NT2/D1 (cell line): Measurements from ENCODE around the gene VCP.

ENCODE experiments used
- DNase-seq: peaks from one replicate; pipeline ENCODE4 v3.0.0-alpha.2; 2011; ENCODE audit warnings: low read depth, low spot score
- H3K27me3 ChIP-seq: 2 replicates; pipeline ENCODE4 v1.6.0; 2011; ENCODE audit warnings: mild to moderate bottlenecking; ENCODE audit not compliant: insufficient read length, insufficient read depth
- H3K36me3 ChIP-seq: 2 replicates; pipeline ENCODE4 v1.6.1; 2011; ENCODE audit warnings: mild to moderate bottlenecking, low read length, mixed read lengths; ENCODE audit not compliant: insufficient read depth, insufficient read length
- H3K4me1 ChIP-seq: 2 replicates; pipeline ENCODE4 v1.5.1; 2011; ENCODE audit not compliant: insufficient read depth, insufficient read length
- H3K4me3 ChIP-seq: 2 replicates; pipeline ENCODE4 v1.5.1; 2011; ENCODE audit warnings: low read depth; ENCODE audit not compliant: insufficient read length
- H3K9ac ChIP-seq: 2 replicates; pipeline ENCODE4 v1.6.0; 2011; ENCODE audit warnings: low read depth; ENCODE audit not compliant: insufficient read length
- H3K9me3 ChIP-seq: 2 replicates; pipeline ENCODE4 v1.5.1; 2011; ENCODE audit warnings: mild to moderate bottlenecking, low read length; ENCODE audit not compliant: insufficient read depth
- SUZ12 ChIP-seq: IDR thresholded peaks from 2 replicates; pipeline ENCODE4 v1.6.1; 2011; ENCODE audit not compliant: insufficient read length, insufficient read depth; ENCODE audit errors: extremely low read depth
- YY1 ChIP-seq: IDR thresholded peaks from 2 replicates; pipeline ENCODE4 v1.6.1; 2011; ENCODE audit not compliant: insufficient read length, insufficient read depth
- ZNF274 ChIP-seq: IDR thresholded peaks from 2 replicates; pipeline ENCODE4 v1.6.1; 2011; ENCODE audit warnings: mild to moderate bottlenecking, low read depth, low read length

The VCP gene

GRCh38 chr9:35042081-35042604 lies 30.3 kb downstream of the VCP start:
- Histone ChIP-seq H3K36me3 (peaks cover 10% of the 10 kb centered on the region), H3K9me3 (no peaks in the 10 kb centered on the region), H3K27me3 (no peaks in the 10 kb centered on the region), H3K9ac (no peak overlapping the region), H3K4me3 (no peak overlapping the region), H3K4me1 (peaks cover 12% of the 10 kb centered on the region)
- DNase-seq, result no peak
- no peak for TF ChIP-seq SUZ12
- no peak for TF ChIP-seq YY1

GRCh38 chr9:35035851-35036701 lies 36.3 kb downstream of the VCP start:
- no peak for DNase-seq

DNA sequence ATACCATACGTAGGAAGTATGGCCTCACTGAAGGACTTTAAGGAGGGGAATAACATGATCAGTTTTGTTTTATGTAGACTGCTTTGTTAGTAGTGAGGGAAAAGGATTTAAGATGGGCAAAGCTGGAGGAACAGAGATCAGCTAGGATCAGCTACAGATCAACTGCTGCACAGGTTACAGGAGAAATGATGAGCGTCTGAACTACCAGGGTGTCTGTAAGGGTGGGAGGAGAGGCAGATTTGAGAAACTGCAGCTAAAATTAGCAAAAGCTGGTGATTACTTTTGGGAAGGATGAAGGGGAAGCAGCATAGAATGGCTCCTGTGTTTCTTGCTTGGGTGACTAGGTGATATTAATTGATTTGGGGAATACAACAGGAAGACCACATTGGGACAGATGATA lies 39.3 kb downstream of the VCP start:
- Histone ChIP-seq H3K9me3 (peaks cover 14% of the 10 kb centered on the region; the same call in 1 of the 2 replicates), H3K4me3 (no peak overlapping the region), H3K36me3 (no peaks in the 10 kb centered on the region), H3K4me1 (no peaks in the 10 kb centered on the region), H3K9ac (no peak overlapping the region), H3K27me3 (no peaks in the 10 kb centered on the region)
- DNase-seq, result no peak
- TF ChIP-seq ZNF274 (no peak), YY1 (no peak), SUZ12 (no peak)

More at GRCh38 chr9:35035851-35036701, 36.3 kb downstream of the VCP start:
- Histone ChIP-seq H3K4me3 (no peak overlapping the region), H3K9ac (peak overlapping the region; percentile 6), H3K27me3 (no peaks in the 10 kb centered on the region), H3K36me3 (no peaks in the 10 kb centered on the region), H3K4me1 (no peaks in the 10 kb centered on the region), H3K9me3 (no peaks in the 10 kb centered on the region)
- no peak for TF ChIP-seq ZNF274
- no peak for TF ChIP-seq SUZ12
- no peak for TF ChIP-seq YY1

DNA sequence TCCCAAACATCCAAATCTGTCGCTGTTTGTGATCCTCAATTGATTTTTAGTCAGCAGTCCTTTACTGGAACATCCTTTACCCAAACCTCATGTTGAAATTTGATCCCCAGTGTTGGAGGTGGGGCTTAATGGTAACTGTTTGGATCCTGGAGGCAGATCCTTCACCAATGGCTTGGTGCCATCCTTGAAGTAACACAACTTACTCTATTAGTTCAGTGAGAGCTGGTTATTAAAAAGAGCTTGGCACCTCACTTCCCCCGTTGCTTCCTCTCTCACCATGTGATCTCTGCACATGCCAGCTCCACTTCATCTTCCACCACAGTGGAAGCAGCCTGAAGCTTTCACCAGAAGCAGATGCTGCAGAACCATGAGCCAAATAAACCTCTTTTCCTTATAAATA lies 42.6 kb downstream of the VCP start:
- Histone ChIP-seq H3K4me3 (no peak overlapping the region), H3K4me1 (no peaks in the 10 kb centered on the region), H3K27me3 (no peaks in the 10 kb centered on the region), H3K36me3 (no peaks in the 10 kb centered on the region), H3K9me3 (peaks cover 17% of the 10 kb centered on the region; the same call in 1 of the 2 replicates), H3K9ac (no peak overlapping the region)
- TF ChIP-seq SUZ12, result no peak
- no peak for TF ChIP-seq ZNF274
- no peak for TF ChIP-seq YY1
- no peak for DNase-seq

- TF ChIP-seq ZNF274, result no peak
- TF ChIP-seq YY1, result no peak
- no peak for TF ChIP-seq SUZ12
- H3K9ac ChIP-seq, result no peak overlapping the region
- H3K4me3 ChIP-seq, result no peak overlapping the region
- H3K27me3 ChIP-seq, result no peaks in the 10 kb centered on the region
- H3K4me1 ChIP-seq, result no peaks in the 10 kb centered on the region
- H3K9me3 ChIP-seq, result peaks cover 19% of the 10 kb centered on the region; the same call in 1 of the 2 replicates
- no peak for DNase-seq
- H3K36me3 ChIP-seq, result no peaks in the 10 kb centered on the region
Observed at GRCh38 chr9:35029241-35029640, 43.2 kb downstream of the VCP start.

DNA sequence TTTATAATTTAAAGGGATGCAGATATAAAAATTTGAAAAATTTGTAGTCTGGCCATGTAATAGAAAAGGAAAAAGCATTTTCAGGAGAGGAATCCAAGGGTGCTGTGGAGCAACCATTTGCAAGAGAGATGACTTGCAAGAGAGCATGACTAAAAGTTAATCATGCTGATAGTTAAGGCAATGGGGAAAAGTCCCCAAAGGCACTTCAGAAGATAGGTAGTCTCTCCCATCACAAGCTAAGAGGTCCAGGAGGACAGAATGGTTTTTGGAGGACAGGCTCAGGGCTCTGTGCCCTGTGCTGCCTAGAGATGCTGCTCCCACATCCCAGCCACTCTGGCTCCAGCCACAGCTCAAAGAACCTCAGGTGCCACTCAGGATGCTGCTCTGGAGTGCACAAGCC lies 44.1 kb downstream of the VCP start:
- TF ChIP-seq YY1 (no peak), ZNF274 (no peak), SUZ12 (no peak)
- no peaks in the 10 kb centered on the region for H3K27me3 ChIP-seq
- DNase-seq, result no peak
- peaks cover 27% of the 10 kb centered on the region; the same call in 1 of the 2 replicates for H3K9me3 ChIP-seq
- no peak overlapping the region for H3K4me3 ChIP-seq
- H3K9ac ChIP-seq, result no peak overlapping the region
- H3K4me1 ChIP-seq, result no peaks in the 10 kb centered on the region
- H3K36me3 ChIP-seq, result no peaks in the 10 kb centered on the region

DNA sequence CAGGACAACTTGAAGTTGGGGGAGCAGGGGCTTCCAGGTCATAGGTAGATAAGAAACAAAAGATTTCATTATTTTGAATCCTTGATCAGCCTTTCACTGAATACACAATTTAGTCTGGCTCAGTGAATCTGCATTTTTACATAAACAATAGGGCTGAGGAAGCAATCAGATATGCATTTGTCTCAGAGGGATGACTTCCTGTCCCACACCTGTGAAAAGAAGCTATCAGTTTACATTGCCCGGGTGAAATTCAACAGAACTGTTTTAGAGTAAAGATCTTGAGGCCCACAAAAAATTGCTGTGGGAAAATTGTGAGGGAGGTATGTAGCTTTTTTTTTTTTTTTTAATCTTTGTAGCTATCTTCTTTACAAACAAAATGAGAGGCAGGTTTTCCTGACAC lies 44.6 kb downstream of the VCP start:
- no peaks in the 10 kb centered on the region for H3K27me3 ChIP-seq
- TF ChIP-seq ZNF274 (no peak), YY1 (no peak), SUZ12 (no peak)
- DNase-seq, result no peak
- H3K4me1 ChIP-seq, result no peaks in the 10 kb centered on the region
- H3K4me3 ChIP-seq, result no peak overlapping the region
- peaks cover 27% of the 10 kb centered on the region; the same call in 1 of the 2 replicates for H3K9me3 ChIP-seq
- H3K9ac ChIP-seq, result no peak overlapping the region
- no peaks in the 10 kb centered on the region for H3K36me3 ChIP-seq
